Testis (tissue), 2 donors: ENCODE data around the gene PGLYRP2.

Experiments used
- POLR2A ChIP-seq: fragments of 450-650 bp; IDR thresholded peaks from one replicate; pipeline ENCODE4 v1.6.1; 2017; ENCODE audit warnings: antibody characterized with exemption, mild to moderate bottlenecking, moderate library complexity
- TF ChIP-seq, protein P1 (sequence below), 3 experiments: fragments of 450-650 bp in 2 of 3; fragments of 200-600 bp in 1 of 3; sonication (generic) in 1 of 3; IDR thresholded peaks; one replicate each; pipeline ENCODE4 v1.5.1; 2016 to 2019; ENCODE audit warnings: antibody characterized with exemption in 3 of 3, mild to moderate bottlenecking in 2 of 3, moderate library complexity in 1 of 3

DNA sequence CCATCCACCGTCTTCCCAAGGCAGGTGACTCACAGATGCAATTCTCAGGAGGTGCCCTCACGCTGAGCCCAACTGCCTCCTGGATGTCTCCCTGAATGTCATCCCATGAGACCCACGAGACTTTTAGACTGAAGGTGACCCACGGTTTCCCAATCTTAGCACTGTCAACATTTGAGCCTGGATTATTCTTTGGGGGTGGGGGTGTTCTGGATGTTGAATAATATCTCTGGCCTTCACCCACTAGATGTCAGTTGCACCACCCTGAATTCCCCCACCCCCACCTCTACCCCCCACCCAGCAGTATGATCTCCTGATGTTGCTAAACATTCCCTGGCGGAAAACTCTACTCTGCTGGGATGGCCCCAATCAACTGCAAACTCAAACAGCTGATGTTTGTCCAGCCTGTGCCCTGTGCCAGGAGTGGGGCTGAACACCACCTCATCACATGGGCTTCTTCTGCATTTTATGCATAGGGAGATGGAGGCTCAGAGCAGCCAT, 26.8 kb upstream of the PGLYRP2 start:
- no peak for TF ChIP-seq POLR2A
- TF ChIP-seq, protein P1, sequence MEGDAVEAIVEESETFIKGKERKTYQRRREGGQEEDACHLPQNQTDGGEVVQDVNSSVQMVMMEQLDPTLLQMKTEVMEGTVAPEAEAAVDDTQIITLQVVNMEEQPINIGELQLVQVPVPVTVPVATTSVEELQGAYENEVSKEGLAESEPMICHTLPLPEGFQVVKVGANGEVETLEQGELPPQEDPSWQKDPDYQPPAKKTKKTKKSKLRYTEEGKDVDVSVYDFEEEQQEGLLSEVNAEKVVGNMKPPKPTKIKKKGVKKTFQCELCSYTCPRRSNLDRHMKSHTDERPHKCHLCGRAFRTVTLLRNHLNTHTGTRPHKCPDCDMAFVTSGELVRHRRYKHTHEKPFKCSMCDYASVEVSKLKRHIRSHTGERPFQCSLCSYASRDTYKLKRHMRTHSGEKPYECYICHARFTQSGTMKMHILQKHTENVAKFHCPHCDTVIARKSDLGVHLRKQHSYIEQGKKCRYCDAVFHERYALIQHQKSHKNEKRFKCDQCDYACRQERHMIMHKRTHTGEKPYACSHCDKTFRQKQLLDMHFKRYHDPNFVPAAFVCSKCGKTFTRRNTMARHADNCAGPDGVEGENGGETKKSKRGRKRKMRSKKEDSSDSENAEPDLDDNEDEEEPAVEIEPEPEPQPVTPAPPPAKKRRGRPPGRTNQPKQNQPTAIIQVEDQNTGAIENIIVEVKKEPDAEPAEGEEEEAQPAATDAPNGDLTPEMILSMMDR (IDR thresholded peaks at IDR 0.05), result no peak
